Measurements from ENCODE around the gene DCAF10. TPM values are rescaled to one million over a fixed set of nuclear protein-coding genes. Genes with fewer than 3 reads are reported as not detected.

DCAF10 gene
- total and polyA plus RNA-seq, 2 of the 13 experiments (the other 11 are each of a cell fraction or from before 2014, with no cell fraction given): 9.2 to 20.3 TPM

DNA sequence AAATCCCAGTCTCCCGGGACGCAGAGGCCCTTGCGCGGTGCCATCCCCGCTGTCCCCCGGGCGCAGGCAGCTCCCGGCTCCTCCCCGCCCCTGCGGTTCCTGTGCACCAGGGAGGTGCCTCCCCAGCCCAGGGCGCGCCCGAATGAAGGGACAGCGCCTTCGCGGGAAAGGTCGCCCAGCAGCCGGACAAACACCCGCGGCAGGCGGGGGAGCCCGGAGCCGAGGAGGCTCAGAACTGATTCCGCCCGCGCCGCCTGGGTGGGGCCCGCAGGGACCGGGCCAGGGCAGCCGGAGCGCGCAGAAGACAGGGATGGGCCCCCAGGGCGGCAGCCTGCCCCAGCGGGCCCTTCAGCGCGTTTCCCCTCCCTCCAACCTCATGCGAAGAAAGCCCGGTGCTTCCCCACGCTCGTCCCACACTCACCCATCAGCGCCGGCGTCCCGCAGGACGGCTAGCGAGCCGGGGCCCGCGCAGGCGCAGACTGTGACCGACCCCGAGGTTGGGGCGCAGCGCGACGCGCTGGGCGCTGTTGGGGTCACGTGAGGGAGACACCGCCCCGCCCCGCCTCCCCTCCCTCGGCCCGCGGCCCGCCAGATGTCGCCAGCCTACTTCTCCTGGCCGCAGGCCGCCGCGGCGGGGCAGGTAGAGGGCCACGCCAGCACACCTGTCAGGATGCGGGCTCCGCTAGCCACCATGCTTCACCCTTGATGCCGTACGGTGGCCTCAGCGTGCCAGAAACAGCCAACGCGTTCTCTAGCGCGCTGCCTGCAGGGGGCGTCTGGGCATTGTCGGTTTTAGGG lies 103.2 kb downstream of the DCAF10 start, which contains the start of gene SLC25A51 (continued):
- TF ChIP-seq, protein P1, sequence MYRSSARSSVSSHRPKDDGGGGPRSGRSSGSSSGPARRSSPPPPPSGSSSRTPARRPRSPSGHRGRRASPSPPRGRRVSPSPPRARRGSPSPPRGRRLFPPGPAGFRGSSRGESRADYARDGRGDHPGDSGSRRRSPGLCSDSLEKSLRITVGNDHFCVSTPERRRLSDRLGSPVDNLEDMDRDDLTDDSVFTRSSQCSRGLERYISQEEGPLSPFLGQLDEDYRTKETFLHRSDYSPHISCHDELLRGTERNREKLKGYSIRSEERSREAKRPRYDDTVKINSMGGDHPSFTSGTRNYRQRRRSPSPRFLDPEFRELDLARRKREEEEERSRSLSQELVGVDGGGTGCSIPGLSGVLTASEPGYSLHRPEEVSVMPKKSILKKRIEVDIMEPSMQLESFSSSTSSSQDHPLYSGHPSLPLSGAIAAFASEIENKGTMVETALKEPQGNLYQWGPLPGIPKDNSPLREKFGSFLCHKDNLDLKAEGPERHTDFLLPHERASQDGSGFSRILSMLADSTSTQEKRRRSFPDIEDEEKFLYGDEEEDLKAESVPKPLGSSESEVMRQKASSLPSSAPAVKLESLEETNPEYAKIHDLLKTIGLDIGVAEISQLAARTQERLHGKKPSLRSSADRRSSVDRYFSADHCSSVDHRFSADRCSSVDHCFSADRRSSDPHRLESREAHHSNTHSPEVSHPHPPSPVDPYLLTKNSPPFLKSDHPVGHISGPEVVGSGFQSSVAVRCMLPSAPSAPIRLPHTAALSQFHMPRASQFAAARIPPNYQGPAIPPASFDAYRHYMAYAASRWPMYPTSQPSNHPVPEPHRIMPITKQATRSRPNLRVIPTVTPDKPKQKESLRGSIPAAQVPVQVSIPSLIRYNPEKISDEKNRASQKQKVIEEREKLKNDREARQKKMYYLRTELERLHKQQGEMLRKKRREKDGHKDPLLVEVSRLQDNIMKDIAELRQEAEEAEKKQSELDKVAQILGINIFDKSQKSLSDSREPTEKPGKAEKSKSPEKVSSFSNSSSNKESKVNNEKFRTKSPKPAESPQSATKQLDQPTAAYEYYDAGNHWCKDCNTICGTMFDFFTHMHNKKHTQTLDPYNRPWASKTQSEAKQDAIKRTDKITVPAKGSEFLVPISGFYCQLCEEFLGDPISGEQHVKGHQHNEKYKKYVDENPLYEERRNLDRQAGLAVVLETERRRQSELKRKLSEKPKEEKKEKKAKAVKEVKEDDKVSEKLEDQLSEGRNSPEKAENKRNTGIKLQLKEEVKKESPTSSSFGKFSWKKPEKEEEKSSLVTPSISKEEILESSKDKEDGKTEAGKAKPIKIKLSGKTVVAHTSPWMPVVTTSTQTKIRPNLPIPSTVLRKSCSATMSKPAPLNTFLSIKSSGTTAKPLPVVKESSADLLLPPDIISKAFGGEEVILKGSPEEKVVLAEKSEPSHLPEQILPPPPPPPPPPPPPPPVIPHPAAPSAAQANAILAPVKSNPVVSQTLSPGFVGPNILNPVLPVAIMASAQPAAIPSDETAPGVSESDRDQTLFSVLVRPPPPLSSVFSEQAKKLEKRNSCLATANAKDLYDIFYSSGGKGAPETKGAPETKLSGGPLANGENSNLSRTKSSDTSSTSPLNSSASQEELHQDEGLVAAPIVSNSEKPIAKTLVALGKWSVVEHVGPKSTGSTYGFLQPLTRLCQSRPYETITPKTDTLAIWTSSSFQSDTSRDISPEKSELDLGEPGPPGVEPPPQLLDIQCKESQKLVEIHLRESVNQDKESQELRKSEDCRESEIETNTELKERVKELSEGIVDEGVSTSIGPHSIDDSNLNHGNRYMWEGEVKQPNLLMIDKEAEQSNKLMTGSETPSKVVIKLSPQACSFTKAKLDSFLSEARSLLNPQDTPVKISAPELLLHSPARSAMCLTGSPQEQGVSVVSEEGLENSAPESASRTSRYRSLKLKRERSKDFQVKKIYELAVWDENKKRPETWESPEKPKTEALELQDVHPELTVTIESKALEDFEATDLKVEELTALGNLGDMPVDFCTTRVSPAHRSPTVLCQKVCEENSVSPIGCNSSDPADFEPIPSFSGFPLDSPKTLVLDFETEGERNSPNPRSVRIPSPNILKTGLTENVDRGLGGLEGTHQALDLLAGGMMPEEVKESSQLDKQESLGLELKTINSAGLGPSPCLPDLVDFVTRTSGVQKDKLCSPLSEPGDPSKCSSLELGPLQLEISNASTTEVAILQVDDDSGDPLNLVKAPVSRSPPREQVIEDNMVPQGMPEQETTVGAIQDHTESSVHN (CRISPR knock-in tag; IDR thresholded peaks at IDR 0.05): peak; percentile 75; the same call in 1 of the 2 replicates
- peak; percentile 75; the same call in 1 of the 2 replicates for TF ChIP-seq ZNF234 (CRISPR knock-in tag; conservative IDR thresholded peaks at IDR 0.05)
- no peak for TF ChIP-seq ZNF546 (CRISPR knock-in tag; conservative IDR thresholded peaks at IDR 0.05)
- TF ChIP-seq, protein P2, sequence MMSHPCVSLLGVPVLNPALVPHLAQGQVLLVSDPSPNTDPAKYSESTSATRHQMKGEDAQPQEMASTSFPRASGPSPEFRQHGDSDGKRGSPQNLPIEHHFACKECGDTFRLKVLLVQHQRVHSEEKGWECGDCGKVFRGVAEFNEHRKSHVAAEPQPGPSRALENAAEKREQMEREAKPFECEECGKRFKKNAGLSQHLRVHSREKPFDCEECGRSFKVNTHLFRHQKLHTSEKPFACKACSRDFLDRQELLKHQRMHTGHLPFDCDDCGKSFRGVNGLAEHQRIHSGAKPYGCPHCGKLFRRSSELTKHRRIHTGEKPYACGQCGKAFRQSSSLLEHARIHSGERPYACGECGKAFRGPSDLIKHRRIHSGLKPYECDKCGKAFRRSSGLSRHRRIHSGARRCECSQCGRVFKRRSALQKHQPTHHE (CRISPR knock-in tag; IDR thresholded peaks at IDR 0.05; ENCODE audit: borderline replicate concordance): no peak; the same call in 1 of the 2 replicates
- TF ChIP-seq RELA (CRISPR knock-in tag; IDR thresholded peaks at IDR 0.05): peak; percentile 83
- TF ChIP-seq, protein P3, sequence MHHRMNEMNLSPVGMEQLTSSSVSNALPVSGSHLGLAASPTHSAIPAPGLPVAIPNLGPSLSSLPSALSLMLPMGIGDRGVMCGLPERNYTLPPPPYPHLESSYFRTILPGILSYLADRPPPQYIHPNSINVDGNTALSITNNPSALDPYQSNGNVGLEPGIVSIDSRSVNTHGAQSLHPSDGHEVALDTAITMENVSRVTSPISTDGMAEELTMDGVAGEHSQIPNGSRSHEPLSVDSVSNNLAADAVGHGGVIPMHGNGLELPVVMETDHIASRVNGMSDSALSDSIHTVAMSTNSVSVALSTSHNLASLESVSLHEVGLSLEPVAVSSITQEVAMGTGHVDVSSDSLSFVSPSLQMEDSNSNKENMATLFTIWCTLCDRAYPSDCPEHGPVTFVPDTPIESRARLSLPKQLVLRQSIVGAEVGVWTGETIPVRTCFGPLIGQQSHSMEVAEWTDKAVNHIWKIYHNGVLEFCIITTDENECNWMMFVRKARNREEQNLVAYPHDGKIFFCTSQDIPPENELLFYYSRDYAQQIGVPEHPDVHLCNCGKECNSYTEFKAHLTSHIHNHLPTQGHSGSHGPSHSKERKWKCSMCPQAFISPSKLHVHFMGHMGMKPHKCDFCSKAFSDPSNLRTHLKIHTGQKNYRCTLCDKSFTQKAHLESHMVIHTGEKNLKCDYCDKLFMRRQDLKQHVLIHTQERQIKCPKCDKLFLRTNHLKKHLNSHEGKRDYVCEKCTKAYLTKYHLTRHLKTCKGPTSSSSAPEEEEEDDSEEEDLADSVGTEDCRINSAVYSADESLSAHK (CRISPR knock-in tag; IDR thresholded peaks at IDR 0.05; ENCODE audit: borderline replicate concordance): no peak
- peak; percentile 93 for TF ChIP-seq TMF1 (CRISPR knock-in tag; IDR thresholded peaks at IDR 0.05; ENCODE audit: low read depth)
- TF ChIP-seq SMAD9 (CRISPR knock-in tag; IDR thresholded peaks at IDR 0.05): no peak
- peak; percentile 17; the same call in 1 of the 2 replicates for TF ChIP-seq ZFP90 (CRISPR knock-in tag; IDR thresholded peaks at IDR 0.05; ENCODE audit: borderline replicate concordance)
- TF ChIP-seq, protein P4, sequence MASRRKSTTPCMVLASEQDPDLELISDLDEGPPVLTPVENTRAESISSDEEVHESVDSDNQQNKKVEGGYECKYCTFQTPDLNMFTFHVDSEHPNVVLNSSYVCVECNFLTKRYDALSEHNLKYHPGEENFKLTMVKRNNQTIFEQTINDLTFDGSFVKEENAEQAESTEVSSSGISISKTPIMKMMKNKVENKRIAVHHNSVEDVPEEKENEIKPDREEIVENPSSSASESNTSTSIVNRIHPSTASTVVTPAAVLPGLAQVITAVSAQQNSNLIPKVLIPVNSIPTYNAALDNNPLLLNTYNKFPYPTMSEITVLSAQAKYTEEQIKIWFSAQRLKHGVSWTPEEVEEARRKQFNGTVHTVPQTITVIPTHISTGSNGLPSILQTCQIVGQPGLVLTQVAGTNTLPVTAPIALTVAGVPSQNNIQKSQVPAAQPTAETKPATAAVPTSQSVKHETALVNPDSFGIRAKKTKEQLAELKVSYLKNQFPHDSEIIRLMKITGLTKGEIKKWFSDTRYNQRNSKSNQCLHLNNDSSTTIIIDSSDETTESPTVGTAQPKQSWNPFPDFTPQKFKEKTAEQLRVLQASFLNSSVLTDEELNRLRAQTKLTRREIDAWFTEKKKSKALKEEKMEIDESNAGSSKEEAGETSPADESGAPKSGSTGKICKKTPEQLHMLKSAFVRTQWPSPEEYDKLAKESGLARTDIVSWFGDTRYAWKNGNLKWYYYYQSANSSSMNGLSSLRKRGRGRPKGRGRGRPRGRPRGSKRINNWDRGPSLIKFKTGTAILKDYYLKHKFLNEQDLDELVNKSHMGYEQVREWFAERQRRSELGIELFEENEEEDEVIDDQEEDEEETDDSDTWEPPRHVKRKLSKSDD (CRISPR knock-in tag; IDR thresholded peaks at IDR 0.05; ENCODE audit: low read depth): peak; percentile 98

Measured in HepG2 (cell line).